ENCODE measurements around the gene SLC38A10.

Gene SLC38A10

DNA sequence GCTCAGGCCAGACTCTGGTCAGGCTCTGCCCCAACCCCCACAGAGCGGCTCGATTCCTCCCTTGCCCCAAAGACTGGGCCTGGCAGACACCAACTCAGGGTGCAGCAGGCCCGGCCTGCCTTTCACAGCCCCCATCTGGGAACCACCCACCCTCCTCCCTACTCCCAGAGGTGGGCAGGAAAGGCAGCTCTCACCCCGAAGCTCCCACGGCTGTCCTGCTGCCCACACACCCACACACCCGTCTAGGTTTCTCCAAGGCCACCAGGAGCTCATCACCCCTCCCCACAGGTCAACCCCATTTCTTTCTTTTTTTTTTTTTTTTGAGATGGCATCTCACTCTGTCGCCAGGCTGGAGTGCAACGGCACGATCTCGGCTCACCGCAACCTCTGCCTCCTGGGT lies 76.1 kb downstream of the SLC38A10 start:
- peaks cover 18% of the 10 kb centered on the region for H3K4me1 ChIP-seq (ENCODE audit: insufficient read depth, low read length, severe bottlenecking)
- H3K27me3 ChIP-seq (ENCODE audit: insufficient read depth, low read length), result no peaks in the 10 kb centered on the region
- H3K36me3 ChIP-seq (ENCODE audit: insufficient read depth, low read length), result 0 out of 2 replicates have a peak, but pooled peaks cover 7% of the 10 kb centered on the region
- H3K79me2 ChIP-seq (ENCODE audit: insufficient read depth, low read length), result no peaks in the 10 kb centered on the region
- TF ChIP-seq EZH2 (IDR thresholded peaks at IDR 0.05; ENCODE audit: borderline replicate concordance, low read length), result no peak
- TF ChIP-seq, protein P1, sequence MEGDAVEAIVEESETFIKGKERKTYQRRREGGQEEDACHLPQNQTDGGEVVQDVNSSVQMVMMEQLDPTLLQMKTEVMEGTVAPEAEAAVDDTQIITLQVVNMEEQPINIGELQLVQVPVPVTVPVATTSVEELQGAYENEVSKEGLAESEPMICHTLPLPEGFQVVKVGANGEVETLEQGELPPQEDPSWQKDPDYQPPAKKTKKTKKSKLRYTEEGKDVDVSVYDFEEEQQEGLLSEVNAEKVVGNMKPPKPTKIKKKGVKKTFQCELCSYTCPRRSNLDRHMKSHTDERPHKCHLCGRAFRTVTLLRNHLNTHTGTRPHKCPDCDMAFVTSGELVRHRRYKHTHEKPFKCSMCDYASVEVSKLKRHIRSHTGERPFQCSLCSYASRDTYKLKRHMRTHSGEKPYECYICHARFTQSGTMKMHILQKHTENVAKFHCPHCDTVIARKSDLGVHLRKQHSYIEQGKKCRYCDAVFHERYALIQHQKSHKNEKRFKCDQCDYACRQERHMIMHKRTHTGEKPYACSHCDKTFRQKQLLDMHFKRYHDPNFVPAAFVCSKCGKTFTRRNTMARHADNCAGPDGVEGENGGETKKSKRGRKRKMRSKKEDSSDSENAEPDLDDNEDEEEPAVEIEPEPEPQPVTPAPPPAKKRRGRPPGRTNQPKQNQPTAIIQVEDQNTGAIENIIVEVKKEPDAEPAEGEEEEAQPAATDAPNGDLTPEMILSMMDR (IDR thresholded peaks at IDR 0.05; ENCODE audit: low read length), result no peak
- no peaks in the 10 kb centered on the region for H4K20me1 ChIP-seq (ENCODE audit: insufficient read depth, low read length)
- no peak overlapping the region for H3K4me3 ChIP-seq (ENCODE audit: low read depth, low read length, poor library complexity, severe bottlenecking)
- no peaks in the 10 kb centered on the region for H3K9me3 ChIP-seq (ENCODE audit: low read length)
- no peak overlapping the region for H2AFZ ChIP-seq (ENCODE audit: low read length)
- H3K9ac ChIP-seq (ENCODE audit: low read length), result no peak overlapping the region
- H3K9me2 ChIP-seq (ENCODE audit: low read depth, low read length), result no peaks in the 10 kb centered on the region
- no peak overlapping the region for H3K4me2 ChIP-seq (ENCODE audit: low read length)
- H3F3A ChIP-seq (ENCODE audit: insufficient read depth, low read length), result no peaks in the 10 kb centered on the region
- H3K27ac ChIP-seq (ENCODE audit: low read depth, low read length, poor library complexity, severe bottlenecking), result no peak overlapping the region

DNA sequence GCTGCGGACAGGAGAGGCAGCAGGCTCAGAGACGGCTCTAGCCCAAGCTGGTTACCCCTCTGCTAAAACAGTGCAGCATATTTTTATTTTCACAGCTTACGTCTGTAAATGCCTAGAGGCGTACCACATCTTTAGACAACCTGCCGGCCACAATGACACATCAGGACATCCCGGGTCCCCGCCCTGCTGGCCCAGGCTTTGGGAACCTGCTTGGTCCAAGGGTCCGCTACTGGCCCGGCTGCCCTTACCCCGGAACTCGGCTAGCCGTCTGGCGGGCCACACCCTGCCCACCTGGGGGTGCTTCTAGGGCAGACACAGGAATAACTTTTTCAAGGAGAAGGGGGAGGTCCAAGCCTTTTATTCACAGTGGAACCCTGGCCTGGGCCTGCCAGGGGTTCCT lies 76.6 kb downstream of the SLC38A10 start:
- Histone ChIP-seq H3K4me3 (ENCODE audit: low read depth, low read length, poor library complexity, severe bottlenecking) (no peak overlapping the region), H3F3A (ENCODE audit: insufficient read depth, low read length) (no peaks in the 10 kb centered on the region), H3K4me2 (ENCODE audit: low read length) (no peak overlapping the region), H2AFZ (ENCODE audit: low read length) (no peak overlapping the region), H3K27me3 (ENCODE audit: insufficient read depth, low read length) (no peaks in the 10 kb centered on the region), H3K9ac (ENCODE audit: low read length) (no peak overlapping the region), H4K20me1 (ENCODE audit: insufficient read depth, low read length) (no peaks in the 10 kb centered on the region), H3K79me2 (ENCODE audit: insufficient read depth, low read length) (no peaks in the 10 kb centered on the region), H3K9me3 (ENCODE audit: low read length) (no peaks in the 10 kb centered on the region), H3K9me2 (ENCODE audit: low read depth, low read length) (no peaks in the 10 kb centered on the region), H3K4me1 (ENCODE audit: insufficient read depth, low read length, severe bottlenecking) (peaks cover 15% of the 10 kb centered on the region), H3K27ac (ENCODE audit: low read depth, low read length, poor library complexity, severe bottlenecking) (no peak overlapping the region), H3K36me3 (ENCODE audit: insufficient read depth, low read length) (0 out of 2 replicates have a peak, but pooled peaks cover 7% of the 10 kb centered on the region)
- TF ChIP-seq, protein P1 (IDR thresholded peaks at IDR 0.05; ENCODE audit: low read length), result no peak
- TF ChIP-seq EZH2 (IDR thresholded peaks at IDR 0.05; ENCODE audit: borderline replicate concordance, low read length), result no peak

DNA sequence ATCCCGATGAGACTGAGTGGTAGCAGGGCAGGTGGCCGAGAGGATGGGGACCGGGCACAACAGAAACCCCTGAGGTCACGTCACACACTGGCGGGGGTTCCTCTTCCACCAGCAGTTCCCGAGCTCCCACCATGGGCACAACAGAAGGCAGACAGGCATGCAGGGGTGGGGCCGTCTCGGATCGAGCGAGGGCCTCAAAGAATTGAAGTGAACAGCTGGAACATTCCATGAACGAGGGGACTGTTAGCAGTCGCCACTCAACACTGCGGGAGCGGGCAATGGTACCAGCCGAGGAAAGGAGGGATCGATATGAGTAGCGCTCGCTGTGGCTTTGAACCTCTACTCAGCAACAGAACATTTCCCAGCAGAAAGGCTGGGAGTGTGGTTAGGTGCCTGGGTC lies 77.6 kb downstream of the SLC38A10 start:
- Histone ChIP-seq H3K79me2 (ENCODE audit: insufficient read depth, low read length) (no peaks in the 10 kb centered on the region), H2AFZ (ENCODE audit: low read length) (no peak overlapping the region), H3K4me3 (ENCODE audit: low read depth, low read length, poor library complexity, severe bottlenecking) (no peak overlapping the region), H3K27ac (ENCODE audit: low read depth, low read length, poor library complexity, severe bottlenecking) (no peak overlapping the region), H3K4me1 (ENCODE audit: insufficient read depth, low read length, severe bottlenecking) (peaks cover 13% of the 10 kb centered on the region), H3K27me3 (ENCODE audit: insufficient read depth, low read length) (no peaks in the 10 kb centered on the region), H4K20me1 (ENCODE audit: insufficient read depth, low read length) (no peaks in the 10 kb centered on the region), H3K9me2 (ENCODE audit: low read depth, low read length) (no peaks in the 10 kb centered on the region), H3K4me2 (ENCODE audit: low read length) (no peak overlapping the region), H3F3A (ENCODE audit: insufficient read depth, low read length) (no peaks in the 10 kb centered on the region), H3K9me3 (ENCODE audit: low read length) (no peaks in the 10 kb centered on the region), H3K9ac (ENCODE audit: low read length) (no peak overlapping the region), H3K36me3 (ENCODE audit: insufficient read depth, low read length) (0 out of 2 replicates have a peak, but pooled peaks cover 7% of the 10 kb centered on the region)
- TF ChIP-seq EZH2 (IDR thresholded peaks at IDR 0.05; ENCODE audit: borderline replicate concordance, low read length), result no peak
- TF ChIP-seq, protein P1 (IDR thresholded peaks at IDR 0.05; ENCODE audit: low read length), result no peak

Measured in OCI-LY1 (cell line).